ENCODE data around the gene GYS1.
"Not testable (repeated sequence)": the region's sequence is repeated elsewhere in the genome, so short reads cannot be mapped to it uniquely, and the experiment has no call there.

DNA sequence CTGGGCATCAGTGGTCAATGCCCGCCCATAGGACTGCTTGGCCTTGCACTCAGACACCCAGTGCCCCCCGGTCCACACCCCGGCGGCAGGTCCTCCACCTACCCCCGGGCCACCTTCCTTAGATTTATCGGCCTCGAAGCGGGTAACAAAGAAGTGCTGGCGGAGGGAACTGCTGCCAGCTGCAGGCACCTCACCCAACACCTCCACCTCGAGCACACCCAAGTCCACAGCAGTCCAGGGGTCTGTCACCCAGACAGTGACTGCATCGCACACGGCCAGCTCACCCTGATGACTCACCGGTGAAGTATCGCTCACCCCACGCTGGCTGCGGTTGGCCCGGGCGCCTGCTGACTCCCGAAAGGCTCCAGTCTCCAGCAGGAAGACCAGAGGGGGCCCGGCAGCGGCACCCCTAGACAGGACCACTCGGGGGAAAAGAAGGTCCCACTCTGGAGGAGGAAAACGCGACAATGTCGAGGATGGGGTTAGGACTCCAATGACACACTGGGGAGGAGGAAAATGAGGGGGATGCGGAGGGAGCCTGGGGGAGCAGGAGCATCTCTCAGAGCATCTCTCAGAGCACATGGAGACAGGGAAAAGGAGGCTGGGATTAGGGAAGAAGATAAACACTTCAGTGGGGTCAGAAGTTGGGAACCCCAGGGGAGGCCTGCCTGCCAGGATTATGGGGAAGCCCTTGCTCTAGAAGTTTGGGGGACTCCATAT is 45.6 kb upstream of the GYS1 start:
- TF ChIP-seq ZNF140 (tag by site-specific recombination; IDR thresholded peaks at IDR 0.05); ZNF529 (tag by site-specific recombination; IDR thresholded peaks at IDR 0.05; ENCODE audit: insufficient replicate concordance); ZNF274 (IDR thresholded peaks at IDR 0.05; ENCODE audit: low read length); ZNF274 (tag by site-specific recombination; IDR thresholded peaks at IDR 0.05; ENCODE audit: borderline replicate concordance); ZNF146 (tag by site-specific recombination; IDR thresholded peaks at IDR 0.05); ZNF121 (tag by site-specific recombination; IDR thresholded peaks at IDR 0.05): not testable (repeated sequence)
- TF ChIP-seq, protein P1, sequence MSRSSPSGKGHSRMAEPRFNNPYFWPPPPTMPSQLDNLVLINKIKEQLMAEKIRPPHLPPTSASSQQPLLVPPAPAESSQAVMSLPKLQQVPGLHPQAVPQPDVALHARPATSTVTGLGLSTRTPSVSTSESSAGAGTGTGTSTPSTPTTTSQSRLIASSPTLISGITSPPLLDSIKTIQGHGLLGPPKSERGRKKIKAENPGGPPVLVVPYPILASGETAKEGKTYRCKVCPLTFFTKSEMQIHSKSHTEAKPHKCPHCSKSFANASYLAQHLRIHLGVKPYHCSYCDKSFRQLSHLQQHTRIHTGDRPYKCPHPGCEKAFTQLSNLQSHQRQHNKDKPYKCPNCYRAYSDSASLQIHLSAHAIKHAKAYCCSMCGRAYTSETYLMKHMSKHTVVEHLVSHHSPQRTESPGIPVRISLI (tag by site-specific recombination; IDR thresholded peaks at IDR 0.05) = not testable (repeated sequence)
- TF ChIP-seq, protein P2, sequence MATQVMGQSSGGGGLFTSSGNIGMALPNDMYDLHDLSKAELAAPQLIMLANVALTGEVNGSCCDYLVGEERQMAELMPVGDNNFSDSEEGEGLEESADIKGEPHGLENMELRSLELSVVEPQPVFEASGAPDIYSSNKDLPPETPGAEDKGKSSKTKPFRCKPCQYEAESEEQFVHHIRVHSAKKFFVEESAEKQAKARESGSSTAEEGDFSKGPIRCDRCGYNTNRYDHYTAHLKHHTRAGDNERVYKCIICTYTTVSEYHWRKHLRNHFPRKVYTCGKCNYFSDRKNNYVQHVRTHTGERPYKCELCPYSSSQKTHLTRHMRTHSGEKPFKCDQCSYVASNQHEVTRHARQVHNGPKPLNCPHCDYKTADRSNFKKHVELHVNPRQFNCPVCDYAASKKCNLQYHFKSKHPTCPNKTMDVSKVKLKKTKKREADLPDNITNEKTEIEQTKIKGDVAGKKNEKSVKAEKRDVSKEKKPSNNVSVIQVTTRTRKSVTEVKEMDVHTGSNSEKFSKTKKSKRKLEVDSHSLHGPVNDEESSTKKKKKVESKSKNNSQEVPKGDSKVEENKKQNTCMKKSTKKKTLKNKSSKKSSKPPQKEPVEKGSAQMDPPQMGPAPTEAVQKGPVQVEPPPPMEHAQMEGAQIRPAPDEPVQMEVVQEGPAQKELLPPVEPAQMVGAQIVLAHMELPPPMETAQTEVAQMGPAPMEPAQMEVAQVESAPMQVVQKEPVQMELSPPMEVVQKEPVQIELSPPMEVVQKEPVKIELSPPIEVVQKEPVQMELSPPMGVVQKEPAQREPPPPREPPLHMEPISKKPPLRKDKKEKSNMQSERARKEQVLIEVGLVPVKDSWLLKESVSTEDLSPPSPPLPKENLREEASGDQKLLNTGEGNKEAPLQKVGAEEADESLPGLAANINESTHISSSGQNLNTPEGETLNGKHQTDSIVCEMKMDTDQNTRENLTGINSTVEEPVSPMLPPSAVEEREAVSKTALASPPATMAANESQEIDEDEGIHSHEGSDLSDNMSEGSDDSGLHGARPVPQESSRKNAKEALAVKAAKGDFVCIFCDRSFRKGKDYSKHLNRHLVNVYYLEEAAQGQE (tag by site-specific recombination; IDR thresholded peaks at IDR 0.05) = not testable (repeated sequence)

All from HEK293 (cell line).